ENCODE data around the gene ESR2.

ESR2 gene

DNA sequence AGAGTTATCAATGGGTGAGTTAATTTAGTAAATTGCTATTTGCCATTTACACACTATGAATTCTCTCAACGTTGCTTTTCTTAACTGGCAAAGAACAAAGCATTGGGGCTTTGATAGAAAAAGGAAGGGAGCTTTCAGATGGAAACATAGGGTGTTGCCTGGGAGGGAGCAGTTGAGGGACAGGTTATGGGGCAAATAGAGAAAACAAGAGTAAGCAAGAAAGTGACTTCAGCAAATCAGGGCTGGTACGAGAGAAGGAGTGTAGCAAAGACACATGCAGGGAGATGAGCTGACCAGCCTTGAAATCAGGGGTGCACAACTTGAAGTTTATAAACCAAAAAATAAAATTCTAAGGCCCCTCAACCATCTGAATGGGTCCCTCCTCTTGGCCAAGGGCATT lies 15.7 kb downstream of the ESR2 start:
- DNase-seq (ENCODE audit: low read depth, low spot score), result no peak
- no peak overlapping the region for H3K4me3 ChIP-seq (ENCODE audit: low read length)

DNA sequence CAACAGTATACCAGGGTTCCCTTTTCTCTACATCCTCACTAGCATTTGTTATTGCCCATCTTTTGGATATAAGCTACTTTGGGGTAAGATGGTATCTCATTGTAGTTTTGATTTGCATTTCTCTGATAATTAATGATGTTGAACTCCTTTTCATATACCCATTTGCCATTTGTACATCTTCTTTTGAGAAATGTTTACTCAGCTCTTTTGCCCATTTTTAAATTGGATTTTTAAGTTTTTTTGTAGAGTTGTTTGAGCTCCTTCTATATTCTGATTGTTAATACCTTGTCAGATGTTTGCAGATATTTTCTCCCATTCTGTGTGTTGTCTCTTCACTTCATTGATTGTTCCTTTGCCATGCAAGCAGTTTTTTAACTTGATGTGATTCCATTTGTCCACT lies 22.2 kb downstream of the ESR2 start:
- H3K4me3 ChIP-seq (ENCODE audit: low read length), result no peak overlapping the region
- no peak for DNase-seq (ENCODE audit: low read depth, low spot score)

DNA sequence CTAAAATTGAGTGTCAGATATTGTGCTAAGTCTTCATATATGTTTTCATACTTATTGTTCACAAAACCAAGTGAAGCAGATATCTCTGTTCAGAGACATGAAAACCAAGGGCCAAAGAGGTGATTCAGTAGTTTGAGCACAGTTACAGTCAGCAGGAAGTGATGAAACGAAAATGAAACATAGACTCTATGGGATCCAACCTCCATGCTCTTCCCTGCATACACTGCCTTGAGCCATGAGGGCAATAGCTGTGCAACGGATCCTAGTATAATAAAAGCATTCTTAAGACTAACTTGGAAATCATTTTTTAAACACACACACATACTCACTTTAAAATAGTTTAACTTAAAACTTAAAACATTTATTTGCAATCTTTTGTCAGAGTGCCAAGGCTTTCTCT lies 27.9 kb downstream of the ESR2 start:
- peak; percentile 23 for DNase-seq (ENCODE audit: low read depth, low spot score)

DNA sequence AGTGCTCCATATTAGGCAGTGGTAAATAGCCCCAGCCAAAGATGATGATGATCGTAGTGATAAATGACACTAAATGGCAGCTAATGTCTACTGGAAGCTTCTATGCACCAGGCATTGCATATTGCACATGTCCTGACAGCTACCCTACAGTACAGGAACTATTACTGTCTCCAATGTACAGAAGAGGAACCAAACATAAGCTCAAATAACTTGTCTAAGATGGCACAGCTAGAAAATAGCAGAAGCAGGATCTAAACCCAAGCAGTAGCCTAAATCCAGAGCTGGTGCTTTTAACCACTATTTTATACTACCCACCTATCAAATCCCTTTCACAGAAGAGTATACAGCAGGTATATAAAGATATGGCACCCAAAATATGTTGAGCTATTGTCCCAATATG lies 28.9 kb downstream of the ESR2 start:
- no peak for DNase-seq (ENCODE audit: low read depth, low spot score)
- no peak overlapping the region for H3K4me3 ChIP-seq (ENCODE audit: low read length)

More for the DNA sequence above, 27.9 kb downstream of the ESR2 start:
- no peak overlapping the region for H3K4me3 ChIP-seq (ENCODE audit: low read length)

DNA sequence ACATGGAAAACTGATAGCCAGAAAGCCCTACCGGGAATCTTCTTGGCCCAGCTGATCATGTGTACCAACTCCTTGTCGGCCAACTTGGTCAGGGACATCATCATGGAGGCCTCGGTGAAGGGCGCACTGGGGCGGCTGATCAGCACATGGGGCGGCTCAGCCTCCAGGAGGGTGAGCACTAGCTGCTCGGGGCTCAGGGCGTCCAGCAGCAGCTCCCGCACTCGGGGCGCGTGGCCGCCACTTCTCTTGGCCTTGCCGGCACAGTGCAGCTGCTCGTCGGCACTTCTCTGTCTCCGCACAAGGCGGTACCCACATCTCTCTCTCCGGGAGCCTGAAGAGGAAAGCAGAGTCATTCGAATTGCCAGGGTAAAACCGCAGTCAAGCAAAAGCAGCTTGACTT lies 33.8 kb downstream of the ESR2 start:
- no peak overlapping the region for H3K4me3 ChIP-seq (ENCODE audit: low read length)
- DNase-seq (ENCODE audit: low read depth, low spot score), result no peak

DNA sequence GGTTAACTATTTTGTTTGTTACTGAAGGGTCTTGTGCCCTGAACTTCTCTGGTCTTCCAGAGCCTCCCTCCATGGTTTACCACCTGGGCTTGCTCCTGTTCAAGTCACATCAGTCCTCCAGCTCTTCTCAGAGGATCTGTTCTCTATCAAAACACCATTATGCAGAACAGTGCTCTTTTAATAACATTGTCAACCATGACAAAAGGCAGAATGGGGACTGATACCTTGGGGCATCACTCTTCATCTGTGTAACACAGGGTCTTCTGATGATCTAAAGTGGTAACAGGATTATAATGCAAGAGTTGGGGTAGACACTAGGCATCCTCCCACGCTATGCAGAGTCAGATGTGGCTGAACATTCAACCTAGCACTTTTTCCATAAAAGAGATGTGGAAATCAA lies 38.4 kb downstream of the ESR2 start:
- DNase-seq (ENCODE audit: low read depth, low spot score), result no peak
- H3K4me3 ChIP-seq (ENCODE audit: low read length), result no peak overlapping the region

GRCh38 chr14:64253672-64254071 lies 40.5 kb downstream of the ESR2 start:
- DNase-seq (ENCODE audit: low read depth, low spot score), result no peak
- no peak overlapping the region for H3K4me3 ChIP-seq (ENCODE audit: low read length)

- DNase-seq (ENCODE audit: low read depth, low spot score), result no peak
- no peak overlapping the region for H3K4me3 ChIP-seq (ENCODE audit: low read length)
Measured at GRCh38 chr14:64249363-64249762, 44.8 kb downstream of the ESR2 start.

DNA sequence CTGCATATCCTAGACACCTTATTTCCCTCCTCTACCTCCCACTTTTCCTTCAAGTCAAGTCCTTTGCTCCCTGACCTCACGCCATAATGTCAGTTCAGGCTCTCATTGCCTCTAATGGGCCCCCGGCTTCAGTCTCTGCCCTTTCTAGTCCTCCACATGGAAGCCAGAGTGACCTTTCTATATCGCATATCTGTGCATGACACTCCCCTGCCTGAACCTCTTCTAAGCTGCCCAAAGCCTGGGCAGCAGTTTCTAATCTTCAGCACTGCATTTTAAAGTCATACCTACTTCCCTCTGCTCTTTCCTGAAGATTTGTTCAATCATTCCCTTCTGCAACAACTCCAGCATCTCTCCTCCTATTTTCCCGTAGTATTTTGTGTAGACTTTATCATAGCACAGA lies 45.5 kb downstream of the ESR2 start:
- no peak overlapping the region for H3K4me3 ChIP-seq (ENCODE audit: low read length)
- DNase-seq (ENCODE audit: low read depth, low spot score), result no peak

DNA sequence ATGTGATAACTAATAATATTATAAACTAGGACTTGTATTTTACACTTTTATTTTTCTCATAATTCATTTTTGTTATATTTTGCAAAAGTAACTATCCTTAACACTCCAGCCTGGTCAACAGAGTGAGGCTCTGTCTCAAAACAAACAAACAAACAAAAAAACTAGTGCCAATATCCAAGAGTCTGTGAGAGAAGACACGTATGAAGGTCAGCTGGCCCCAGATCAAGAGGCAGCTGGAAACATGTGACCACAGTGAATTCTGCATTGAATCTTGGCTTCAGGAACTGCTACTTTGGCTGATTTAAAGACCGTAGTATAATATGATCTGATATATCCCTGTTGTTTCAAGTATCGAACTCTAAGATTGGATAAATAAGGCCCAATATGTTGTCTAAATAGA lies 47.0 kb downstream of the ESR2 start:
- H3K4me3 ChIP-seq (ENCODE audit: low read length), result no peak overlapping the region
- no peak for DNase-seq (ENCODE audit: low read depth, low spot score)

- H3K4me3 ChIP-seq (ENCODE audit: low read length), result no peak overlapping the region
- DNase-seq (ENCODE audit: low read depth, low spot score), result no peak
Measured at GRCh38 chr14:64246688-64247087, 47.5 kb downstream of the ESR2 start.

GRCh38 chr14:64245491-64245890 lies 48.7 kb downstream of the ESR2 start:
- no peak for DNase-seq (ENCODE audit: low read depth, low spot score)
- no peak overlapping the region for H3K4me3 ChIP-seq (ENCODE audit: low read length)

DNA sequence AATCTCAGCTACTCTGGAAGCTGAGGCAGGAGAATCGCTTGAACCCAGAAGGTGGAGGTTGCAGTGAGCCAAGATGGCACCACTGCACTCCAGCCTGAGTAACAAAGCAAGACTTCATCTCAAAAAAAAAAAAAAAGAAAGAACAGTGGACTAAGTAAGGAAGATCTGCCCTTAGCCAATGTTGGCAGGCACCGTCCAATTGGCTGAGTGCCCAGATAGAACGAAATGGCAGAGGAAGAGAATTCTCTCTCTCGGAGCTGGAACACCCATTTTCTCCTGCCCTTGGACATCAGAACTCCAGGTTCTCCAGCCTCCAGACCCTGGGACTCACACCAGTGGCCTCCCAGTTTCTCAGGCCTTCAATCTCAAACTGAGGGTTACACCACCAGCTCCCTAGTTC lies 49.9 kb downstream of the ESR2 start:
- DNase-seq (ENCODE audit: low read depth, low spot score), result no peak
- no peak overlapping the region for H3K4me3 ChIP-seq (ENCODE audit: low read length)

DNA sequence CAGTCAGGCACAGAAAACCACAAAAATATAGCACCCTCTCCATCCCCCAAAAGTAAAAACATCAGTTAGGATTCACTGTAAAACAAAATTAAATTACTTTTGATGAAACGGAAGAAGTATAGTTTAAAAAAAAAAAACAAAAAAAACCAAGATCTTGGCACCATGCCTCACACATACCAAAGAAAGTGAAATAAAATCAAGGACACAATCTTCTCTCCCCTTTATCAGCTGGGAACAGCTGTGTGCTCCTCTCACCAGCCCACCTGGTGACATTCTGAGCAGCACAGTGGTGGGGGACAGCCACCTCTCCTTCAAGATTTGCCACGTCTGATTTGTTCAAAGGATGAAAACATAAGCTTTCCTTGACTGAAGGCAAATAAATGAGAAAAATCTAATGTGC lies 55.5 kb downstream of the ESR2 start:
- peak; percentile 70 for DNase-seq (ENCODE audit: low read depth, low spot score)
- H3K4me3 ChIP-seq (ENCODE audit: low read length), result no peak overlapping the region

GRCh38 chr14:64238049-64238448 lies 56.1 kb downstream of the ESR2 start:
- H3K4me3 ChIP-seq (ENCODE audit: low read length), result no peak overlapping the region

GRCh38 chr14:64235652-64236640 lies 58.2 kb downstream of the ESR2 start:
- DNase-seq (ENCODE audit: low read depth, low spot score), result peak; percentile 77
- no peak overlapping the region for H3K4me3 ChIP-seq (ENCODE audit: low read length)

More at GRCh38 chr14:64238049-64238448, 56.1 kb downstream of the ESR2 start:
- DNase-seq (ENCODE audit: low read depth, low spot score), result no peak

DNA sequence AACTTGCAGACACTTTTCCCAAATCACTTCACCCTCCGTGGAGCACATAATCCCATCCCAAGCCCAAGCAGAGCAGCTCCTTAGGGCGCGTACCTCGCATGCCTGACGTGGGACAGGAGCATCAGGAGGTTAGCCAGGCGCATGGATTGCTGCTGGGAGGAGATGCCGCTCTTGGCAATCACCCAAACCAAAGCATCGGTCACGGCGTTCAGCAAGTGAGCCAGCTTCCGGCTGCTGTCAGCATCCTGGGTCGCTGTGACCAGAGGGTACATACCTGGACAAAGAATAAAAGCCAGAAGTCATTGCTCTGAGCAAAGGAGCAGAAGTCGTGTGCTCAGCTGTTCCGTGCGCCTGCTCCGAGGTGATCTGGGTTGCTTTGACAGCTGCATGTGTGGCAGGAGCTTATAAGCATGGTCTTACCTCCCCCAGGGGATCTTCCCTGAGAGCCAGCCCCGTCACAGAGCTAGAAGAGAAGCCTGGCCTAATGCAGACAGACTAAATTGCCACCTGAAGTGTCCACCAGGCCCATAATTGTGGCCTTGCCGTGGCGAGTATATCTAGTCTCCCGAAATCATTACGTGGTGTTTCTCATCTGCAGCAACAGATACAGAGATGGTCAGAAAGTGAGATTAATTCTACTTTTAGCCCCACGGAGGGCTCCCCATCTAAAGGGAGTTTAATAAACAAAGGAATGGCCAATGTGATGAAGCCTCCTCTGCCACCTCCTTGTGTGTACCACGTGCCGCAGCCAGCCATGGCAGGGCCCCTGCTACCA lies 59.1 kb downstream of the ESR2 start:
- DNase-seq (ENCODE audit: low read depth, low spot score), result no peak
- H3K4me3 ChIP-seq (ENCODE audit: low read length), result no peak overlapping the region

DNA sequence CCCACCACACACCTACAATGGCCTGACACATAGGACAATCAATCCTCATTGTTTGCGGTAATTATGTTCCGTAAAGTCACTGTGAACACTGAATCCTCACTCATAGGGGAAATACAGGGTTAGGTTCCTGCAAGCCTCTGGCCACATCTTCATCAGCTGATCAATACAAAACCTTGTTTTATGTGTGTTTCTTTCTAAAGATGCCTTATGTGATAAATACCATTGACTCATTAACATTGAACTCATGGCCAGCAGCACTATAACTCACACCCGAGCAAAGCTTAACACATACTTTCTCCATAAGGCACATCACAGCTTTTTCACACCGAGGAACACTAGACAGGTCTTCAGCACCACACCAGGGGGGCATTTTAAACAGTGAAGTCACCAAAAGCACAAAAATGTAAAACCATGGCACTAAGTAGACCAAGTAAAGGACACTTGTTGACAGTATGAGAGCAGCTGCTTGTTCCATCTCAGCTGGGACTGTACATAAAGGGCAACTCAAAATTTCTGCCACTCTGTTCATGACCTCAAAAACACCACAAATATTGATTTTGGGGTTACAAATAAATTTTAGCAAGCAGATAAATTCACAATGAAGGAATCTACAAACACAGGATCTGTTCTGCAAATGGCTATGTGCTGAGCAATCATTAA lies 60.5 kb downstream of the ESR2 start:
- no peak overlapping the region for H3K4me3 ChIP-seq (ENCODE audit: low read length)
- no peak for DNase-seq (ENCODE audit: low read depth, low spot score)

DNA sequence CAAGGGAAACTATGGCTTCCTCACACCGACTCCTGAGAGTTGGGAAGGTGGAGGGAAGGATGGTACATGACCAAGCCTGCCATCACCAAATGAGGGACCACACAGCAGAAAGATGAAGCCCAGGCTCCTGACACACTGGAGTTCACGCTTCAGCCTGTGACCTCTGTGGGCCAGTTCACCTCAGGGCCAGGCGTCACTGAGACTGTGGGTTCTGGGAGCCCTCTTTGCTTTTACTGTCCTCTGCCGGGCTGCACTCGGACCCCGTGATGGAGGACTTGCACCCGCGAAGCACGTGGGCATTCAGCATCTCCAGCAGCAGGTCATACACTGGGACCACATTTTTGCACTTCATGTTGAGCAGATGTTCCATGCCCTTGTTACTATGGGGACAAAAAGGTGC lies 61.2 kb downstream of the ESR2 start:
- no peak for DNase-seq (ENCODE audit: low read depth, low spot score)
- H3K4me3 ChIP-seq (ENCODE audit: low read length), result no peak overlapping the region

Data from Jurkat, Clone E6-1 (cell line).